Endothelial cell of umbilical vein (primary cell): ENCODE data around the gene TMEM138.

Experiments
- EZH2 ChIP-seq: IDR thresholded peaks from 2 replicates; pipeline ENCODE4 v1.6.1; 2012; ENCODE audit warnings: borderline replicate concordance, low read depth, mild to moderate bottlenecking, moderate library complexity, low read length, inconsistent platforms; ENCODE audit not compliant: severe bottlenecking
- FOS ChIP-seq: IDR thresholded peaks from 2 replicates; pipeline ENCODE4 v1.6.1; 2011; ENCODE audit warnings: mild to moderate bottlenecking, low read length, moderate library complexity, borderline replicate concordance; ENCODE audit not compliant: insufficient read depth
- POLR2A ChIP-seq: IDR thresholded peaks from 2 replicates; pipeline ENCODE4 v1.6.1; 2012; ENCODE audit warnings: low read depth, mild to moderate bottlenecking, control low read depth, low read length
- POLR2AphosphoS5 ChIP-seq: IDR thresholded peaks from 2 replicates; pipeline ENCODE4 v1.6.1; 2012; ENCODE audit warnings: low read depth, mild to moderate bottlenecking, control low read depth, low read length, moderate library complexity; ENCODE audit not compliant: insufficient read depth
- TF ChIP-seq, protein P1 (sequence below), 2 donors: IDR thresholded peaks; 1 replicate in 1 of 2; 2 replicates in 1 of 2; pipeline ENCODE4 v1.5.1; 2011; ENCODE audit warnings: low read length in 2 of 2, mild to moderate bottlenecking in 2 of 2, moderate library complexity in 2 of 2, control low read depth in 1 of 2, inconsistent platforms in 1 of 2, low read depth in 1 of 2; ENCODE audit not compliant: insufficient read depth in 1 of 2; ENCODE audit errors: extremely low read depth in 1 of 2

DNA sequence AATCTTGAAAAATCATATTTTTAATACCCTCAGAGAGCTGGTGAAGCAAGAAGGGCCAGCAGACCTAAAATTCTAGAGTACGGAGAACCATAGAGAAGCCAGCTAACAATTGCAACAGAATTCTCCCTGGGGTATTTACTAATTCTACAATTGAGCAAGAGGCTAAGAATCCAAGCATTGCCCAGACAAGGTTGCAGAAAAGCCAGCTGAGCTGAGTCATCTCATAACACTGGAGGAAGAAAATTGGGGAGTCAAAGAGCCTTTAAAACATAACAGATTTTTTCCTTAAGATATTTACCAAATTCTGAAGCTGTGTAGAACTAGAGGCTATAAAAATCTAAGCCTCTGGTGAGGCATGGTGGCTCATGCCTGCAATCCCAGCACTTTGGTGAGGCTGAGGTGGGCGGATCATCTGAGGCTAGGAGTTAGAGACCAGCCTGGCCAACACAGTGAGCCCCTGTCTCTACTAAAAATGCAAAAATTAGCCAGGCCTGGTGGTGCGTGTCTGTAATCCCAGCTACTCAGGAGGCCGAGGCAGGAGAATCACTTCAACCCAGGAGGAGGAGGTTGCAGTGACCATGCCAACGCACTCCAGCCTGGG lies 16.6 kb downstream of the TMEM138 start:
- TF ChIP-seq, protein P1, sequence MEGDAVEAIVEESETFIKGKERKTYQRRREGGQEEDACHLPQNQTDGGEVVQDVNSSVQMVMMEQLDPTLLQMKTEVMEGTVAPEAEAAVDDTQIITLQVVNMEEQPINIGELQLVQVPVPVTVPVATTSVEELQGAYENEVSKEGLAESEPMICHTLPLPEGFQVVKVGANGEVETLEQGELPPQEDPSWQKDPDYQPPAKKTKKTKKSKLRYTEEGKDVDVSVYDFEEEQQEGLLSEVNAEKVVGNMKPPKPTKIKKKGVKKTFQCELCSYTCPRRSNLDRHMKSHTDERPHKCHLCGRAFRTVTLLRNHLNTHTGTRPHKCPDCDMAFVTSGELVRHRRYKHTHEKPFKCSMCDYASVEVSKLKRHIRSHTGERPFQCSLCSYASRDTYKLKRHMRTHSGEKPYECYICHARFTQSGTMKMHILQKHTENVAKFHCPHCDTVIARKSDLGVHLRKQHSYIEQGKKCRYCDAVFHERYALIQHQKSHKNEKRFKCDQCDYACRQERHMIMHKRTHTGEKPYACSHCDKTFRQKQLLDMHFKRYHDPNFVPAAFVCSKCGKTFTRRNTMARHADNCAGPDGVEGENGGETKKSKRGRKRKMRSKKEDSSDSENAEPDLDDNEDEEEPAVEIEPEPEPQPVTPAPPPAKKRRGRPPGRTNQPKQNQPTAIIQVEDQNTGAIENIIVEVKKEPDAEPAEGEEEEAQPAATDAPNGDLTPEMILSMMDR (IDR thresholded peaks at IDR 0.05; ENCODE audit: extremely low read depth in 1 of 2, insufficient read depth in 1 of 2, low read depth in 1 of 2, low read length in 2 of 2) = no peak
- no peak for TF ChIP-seq FOS
- no peak for TF ChIP-seq POLR2A
- no peak for TF ChIP-seq EZH2
- TF ChIP-seq POLR2AphosphoS5 = no peak
